ENCODE results near the gene ARHGAP22.

Gene ARHGAP22

GRCh38 chr10:48459270-48460150 lies 145.4 kb downstream of the ARHGAP22 start:
- no peak for DNase-seq

GRCh38 chr10:48458662-48459048 lies 146.2 kb downstream of the ARHGAP22 start:
- DNase-seq, result no peak

DNA sequence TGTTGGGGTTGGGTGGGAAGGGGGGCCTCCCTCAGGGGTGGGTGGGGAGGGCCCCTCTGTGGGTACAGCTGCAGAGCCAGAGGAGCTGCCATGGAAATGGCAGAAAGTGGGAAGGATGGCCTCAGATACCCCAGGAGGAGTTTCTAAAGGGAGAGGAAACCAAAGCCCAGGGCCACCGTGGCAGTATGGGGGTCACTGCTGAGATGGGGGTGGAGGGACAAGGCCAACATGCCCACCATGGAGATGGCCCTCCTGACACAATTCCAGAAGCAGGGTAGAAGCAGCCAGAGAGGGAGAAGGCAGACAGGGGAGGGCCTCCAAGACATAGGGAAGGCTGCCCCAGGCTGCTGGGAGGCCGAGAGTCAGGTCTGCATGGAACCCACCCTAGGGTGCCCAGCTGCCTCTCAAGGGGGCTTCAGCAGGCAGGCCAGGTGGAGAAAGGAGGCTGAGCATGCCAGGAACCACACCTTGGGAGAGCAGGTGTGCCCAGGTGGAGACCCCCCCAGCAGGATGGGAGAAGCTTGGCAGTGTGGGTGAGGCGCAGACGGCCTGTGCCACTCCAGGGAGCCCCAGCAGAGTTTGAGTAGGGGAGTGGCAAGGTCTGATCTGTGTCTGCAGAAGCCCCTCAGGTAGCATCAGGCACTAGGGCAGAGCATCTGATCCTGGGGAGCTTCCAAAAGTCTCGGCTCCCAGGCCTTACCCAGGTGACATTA lies 146.8 kb downstream of the ARHGAP22 start:
- DNase-seq, result no peak

- no peak for DNase-seq
Observed at GRCh38 chr10:48456808-48457761, 147.8 kb downstream of the ARHGAP22 start.

- DNase-seq, result no peak
Observed at GRCh38 chr10:48456361-48456804, 148.5 kb downstream of the ARHGAP22 start.

DNA sequence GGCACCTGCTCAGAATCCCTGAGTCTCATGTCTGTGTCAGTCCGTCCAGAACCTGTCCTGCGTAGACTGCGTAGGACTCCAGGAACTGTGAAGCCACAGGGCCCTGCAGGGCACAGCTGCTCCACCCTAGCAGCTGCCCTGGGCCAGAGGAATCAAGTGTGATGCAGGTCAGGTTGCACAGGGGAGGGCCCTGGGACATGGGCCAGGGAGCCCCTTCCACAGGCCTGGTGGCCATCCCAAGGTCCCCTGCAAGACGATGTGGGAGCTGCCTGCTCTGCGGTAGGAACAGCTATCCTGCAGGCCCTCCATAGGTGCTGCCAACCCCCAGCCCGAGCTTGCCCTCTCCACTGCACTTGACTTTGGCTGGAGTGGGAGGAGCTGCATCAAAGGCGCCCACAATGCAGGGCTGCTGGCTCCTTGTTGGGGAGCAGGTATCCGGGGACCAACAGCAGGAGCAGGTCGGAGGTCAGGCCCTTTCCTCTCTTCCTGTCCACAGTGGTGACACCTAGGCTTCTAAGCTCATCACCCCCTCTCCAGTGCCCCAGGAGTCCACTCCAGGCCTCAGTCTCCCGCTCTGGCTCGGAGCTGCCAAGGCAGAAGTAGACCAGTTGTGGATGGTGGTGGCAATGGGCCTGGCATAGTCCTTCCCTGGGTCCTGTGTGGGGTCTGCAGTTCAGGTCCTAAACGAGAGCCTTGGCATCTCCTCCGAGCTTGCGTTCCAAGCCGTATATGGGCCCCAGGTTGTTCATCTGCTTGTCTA lies 149.3 kb downstream of the ARHGAP22 start:
- no peak for DNase-seq

DNA sequence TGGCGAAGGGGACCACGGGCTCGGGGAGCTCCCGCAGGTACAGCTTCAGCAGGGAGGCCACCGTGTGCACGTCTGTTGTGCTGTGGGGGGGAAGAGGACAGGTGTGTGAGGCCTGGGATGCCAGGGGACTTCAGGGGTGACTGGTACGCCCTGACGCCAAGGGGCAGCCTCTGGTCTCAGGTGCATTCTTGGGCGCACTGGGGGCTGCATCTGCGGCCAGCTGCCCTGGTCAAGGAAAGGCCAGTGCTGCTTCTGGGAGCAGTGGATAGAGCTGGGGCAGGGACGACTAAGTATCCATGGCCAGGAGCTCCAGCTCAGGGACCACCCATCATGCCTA lies 149.8 kb downstream of the ARHGAP22 start:
- DNase-seq, result no peak

GRCh38 chr10:48454302-48455054 lies 150.4 kb downstream of the ARHGAP22 start:
- DNase-seq, result no peak

GRCh38 chr10:48453451-48454301 lies 151.2 kb downstream of the ARHGAP22 start:
- DNase-seq, result no peak

DNA sequence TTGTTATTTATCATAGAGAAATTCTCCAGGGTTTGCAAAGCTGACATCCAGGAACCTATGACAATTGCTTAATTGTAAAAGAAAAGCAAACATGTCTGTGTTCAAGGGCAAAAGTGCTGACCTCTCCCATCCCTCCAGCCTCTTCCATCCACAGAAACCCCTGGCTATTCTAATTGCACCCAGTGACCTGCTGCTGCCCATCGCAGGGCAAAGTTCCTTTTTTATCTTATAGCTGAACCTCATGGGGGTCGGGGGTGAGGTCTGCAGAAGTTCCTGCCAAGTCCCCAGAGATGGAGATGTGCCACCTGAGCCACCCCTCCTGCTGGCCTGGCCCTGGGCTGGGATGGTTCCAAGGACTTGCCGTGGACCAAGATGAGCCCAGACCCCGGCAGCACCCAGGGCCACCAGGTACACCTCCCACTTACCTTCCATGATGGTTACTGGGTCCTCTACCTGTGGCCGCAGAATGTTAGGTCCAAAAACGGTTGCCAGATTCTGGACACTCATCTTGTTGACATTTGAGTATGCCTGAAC lies 151.9 kb downstream of the ARHGAP22 start:
- DNase-seq, result no peak

GRCh38 chr10:48451969-48452878 lies 152.6 kb downstream of the ARHGAP22 start:
- DNase-seq, result no peak

DNA sequence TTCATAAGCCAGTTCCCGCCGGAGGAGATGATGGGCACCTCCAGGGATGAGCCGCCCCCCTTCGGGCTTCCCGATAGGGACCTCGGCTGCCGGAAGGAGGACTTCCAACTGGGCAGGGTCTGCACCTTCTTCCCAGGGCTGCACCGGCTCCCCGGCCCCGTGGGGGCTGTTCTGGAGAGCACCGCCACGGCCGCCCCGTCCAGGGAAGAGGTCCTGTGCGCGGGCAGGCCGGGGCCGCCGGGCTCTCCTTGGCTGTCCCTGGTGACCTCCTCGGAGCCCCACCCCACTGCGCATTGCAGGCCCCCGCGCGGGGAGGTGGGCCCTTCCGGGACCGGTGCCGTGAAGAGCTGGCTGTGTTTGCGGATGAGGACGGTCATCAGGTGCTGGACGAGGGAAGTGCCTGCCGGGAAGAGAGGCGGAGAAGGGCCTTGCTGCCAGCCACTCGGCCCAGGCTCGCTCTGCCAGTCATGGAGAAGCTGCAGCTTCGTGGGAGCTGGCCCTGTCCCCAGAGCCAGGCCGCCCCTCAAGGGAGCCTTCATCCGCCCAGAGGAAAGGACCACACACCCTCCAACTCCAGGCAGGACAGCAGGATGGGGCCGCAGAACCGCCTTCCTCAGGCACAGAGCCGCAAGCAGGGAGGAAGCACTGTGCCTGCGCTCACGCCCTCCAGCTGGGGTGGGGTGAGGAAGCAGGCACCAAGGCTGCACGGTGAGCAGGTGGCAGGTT lies 154.0 kb downstream of the ARHGAP22 start:
- DNase-seq, result no peak

GRCh38 chr10:48450233-48450740 lies 154.6 kb downstream of the ARHGAP22 start:
- DNase-seq, result no peak

GRCh38 chr10:48449501-48450232 lies 155.2 kb downstream of the ARHGAP22 start:
- DNase-seq, result no peak

- DNase-seq, result no peak
Observed at GRCh38 chr10:48448796-48449195, 156.1 kb downstream of the ARHGAP22 start.

DNA sequence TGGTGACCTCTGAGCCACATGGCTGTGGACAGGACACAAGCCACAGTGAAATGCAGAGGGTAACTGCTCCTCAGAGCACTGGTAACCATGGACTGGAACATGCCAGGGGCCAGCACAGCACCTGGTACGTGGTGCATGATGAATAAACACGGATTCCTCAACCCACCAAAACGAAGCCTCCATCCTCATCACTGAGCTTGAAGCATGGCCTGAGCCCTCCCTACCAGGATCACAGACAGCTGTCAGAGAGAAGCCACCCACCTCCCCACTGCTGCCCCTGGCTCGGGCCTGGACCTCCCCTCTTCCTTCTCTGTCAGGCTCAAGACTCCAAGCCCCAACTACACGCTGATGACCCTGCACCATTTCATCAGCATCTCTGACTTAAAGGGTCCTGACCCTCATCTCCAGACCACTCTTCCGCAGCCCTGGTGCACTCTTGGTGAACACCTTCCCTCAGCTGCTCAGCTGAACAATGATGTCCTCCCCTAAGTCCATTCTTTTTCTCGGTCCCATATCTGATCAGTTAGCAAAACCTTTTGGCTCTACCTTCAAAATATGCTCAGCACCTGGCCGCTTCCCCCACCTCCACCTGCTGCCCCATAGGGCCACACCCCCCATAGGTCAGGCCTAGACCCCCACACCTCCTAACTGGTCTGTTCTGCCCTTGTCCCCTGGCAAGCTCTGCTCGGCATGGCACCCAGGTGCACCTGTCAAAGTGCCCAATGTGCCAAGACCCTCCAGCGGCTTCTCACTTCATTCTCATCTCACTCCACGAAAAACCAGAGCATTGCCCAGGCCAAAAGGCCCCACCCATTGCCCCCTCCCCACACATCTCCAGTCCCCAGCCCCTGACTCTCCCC lies 157.3 kb downstream of the ARHGAP22 start:
- DNase-seq, result no peak
